Caco-2 (cell line): Measurements from ENCODE around the gene FLNA. TPM values are rescaled to one million over a fixed set of nuclear protein-coding genes. Genes with fewer than 3 reads are reported as not detected.
A peak's percentile ranks its signal among the peaks of the same experiment; 100 is the strongest.
"Not testable (repeated sequence)": the region's sequence is repeated elsewhere in the genome, so short reads cannot be mapped to it uniquely, and the experiment has no call there.

Experiments used
- BruUV-seq: library from RNA; stranded (reverse); fragments of 400-500 nt; replicated peaks from 2 replicates; lab custom pipeline; 2021; lab: Mats Ljungman, UMichigan
- CTCF ChIA-PET: fragments of 300-600 bp; sonication (Branson Sonifier 250); formaldehyde crosslinking; loops from one replicate; lab custom pipeline; 2022; ENCODE audit warnings: antibody characterized with exemption; lab: Charles Lee
- POLR2A ChIA-PET: fragments of 300-600 bp; sonication (Branson Sonifier 250); formaldehyde crosslinking; loops from one replicate; lab custom pipeline; 2022; ENCODE audit warnings: antibody characterized with exemption; lab: Charles Lee
- DNase-seq, 2 experiments: peaks; one replicate each; pipeline versions ENCODE4 v3.0.0 to v3.0.0-alpha.2; 2020 to 2022
- H3K27me3 ChIP-seq: replicated peaks from 2 replicates; pipeline ENCODE4 v1.6.0; 2011; ENCODE audit warnings: low read length; ENCODE audit not compliant: control insufficient read depth, insufficient read depth
- H3K36me3 ChIP-seq: 2 replicates; pipeline ENCODE4 v1.5.1; 2011; ENCODE audit warnings: low read length; ENCODE audit not compliant: control insufficient read depth, insufficient read depth
- H3K4me1 ChIP-seq: fragments of 250-450 bp; sonication (Bioruptor Pico); 2 replicates; pipeline ENCODE4 v1.5.1; 2020; ENCODE audit warnings: mild to moderate bottlenecking
- H3K4me3 ChIP-seq: 2 replicates; pipeline ENCODE4 v1.5.1; 2011; ENCODE audit warnings: low read depth, mild to moderate bottlenecking, control low read depth, low read length
- H3K9me3 ChIP-seq: fragments of 250-450 bp; sonication (Bioruptor Pico); 2 replicates; pipeline ENCODE4 v1.5.1; 2020; ENCODE audit warnings: mild to moderate bottlenecking, moderate library complexity
- H3K27ac Mint-ChIP-seq: one replicate; pipeline ENCODE4 v1.8.0; 2022; ENCODE audit warnings: mixed read lengths; ENCODE audit not compliant: unreplicated experiment
- H3K27me3 Mint-ChIP-seq: one replicate; pipeline ENCODE4 v1.8.0; 2022; ENCODE audit warnings: mixed read lengths; ENCODE audit not compliant: insufficient read depth, unreplicated experiment
- H3K36me3 Mint-ChIP-seq: one replicate; pipeline ENCODE4 v1.8.0; 2022; ENCODE audit warnings: mild to moderate bottlenecking, mixed read lengths; ENCODE audit not compliant: insufficient read depth, unreplicated experiment
- H3K4me1 Mint-ChIP-seq: one replicate; pipeline ENCODE4 v1.8.0; 2022; ENCODE audit warnings: low read depth, mixed read lengths; ENCODE audit not compliant: unreplicated experiment
- H3K4me3 Mint-ChIP-seq: one replicate; pipeline ENCODE4 v1.8.0; 2022; ENCODE audit warnings: mild to moderate bottlenecking, moderate library complexity, mixed read lengths; ENCODE audit not compliant: unreplicated experiment
- H3K9me3 Mint-ChIP-seq: one replicate; pipeline ENCODE4 v1.8.0; 2022; ENCODE audit warnings: mixed read lengths; ENCODE audit not compliant: unreplicated experiment
- intact Hi-C: fragments of 100-400 bp; cut with micrococcal nuclease; formaldehyde crosslinking; loops from one replicate; pipeline ENCODE4 v1.10.0; 2022; ENCODE audit not compliant: unreplicated experiment
- total RNA-seq: library from RNA; stranded (reverse); gene quantifications from 2 replicates; pipeline ENCODE4 v1.2.3, GENCODE V29; 2022
- TF ChIP-seq, protein P1 (sequence below), 2 experiments: fragments of 200-600 bp in 1 of 2; IDR thresholded peaks; 1 replicate in 1 of 2; 2 replicates in 1 of 2; pipeline versions ENCODE4 v1.5.1 to v1.8.0; 2011 to 2022; ENCODE audit warnings: antibody characterized with exemption in 1 of 2, control low read depth in 1 of 2, inconsistent platforms in 1 of 2, low read depth in 1 of 2, low read length in 1 of 2, mild to moderate bottlenecking in 1 of 2, moderate library complexity in 1 of 2; ENCODE audit not compliant: insufficient read depth in 1 of 2, severe bottlenecking in 1 of 2, unreplicated experiment in 1 of 2

FLNA gene
- total RNA-seq, 1 experiment from 2014 or later = 546 TPM

DNA sequence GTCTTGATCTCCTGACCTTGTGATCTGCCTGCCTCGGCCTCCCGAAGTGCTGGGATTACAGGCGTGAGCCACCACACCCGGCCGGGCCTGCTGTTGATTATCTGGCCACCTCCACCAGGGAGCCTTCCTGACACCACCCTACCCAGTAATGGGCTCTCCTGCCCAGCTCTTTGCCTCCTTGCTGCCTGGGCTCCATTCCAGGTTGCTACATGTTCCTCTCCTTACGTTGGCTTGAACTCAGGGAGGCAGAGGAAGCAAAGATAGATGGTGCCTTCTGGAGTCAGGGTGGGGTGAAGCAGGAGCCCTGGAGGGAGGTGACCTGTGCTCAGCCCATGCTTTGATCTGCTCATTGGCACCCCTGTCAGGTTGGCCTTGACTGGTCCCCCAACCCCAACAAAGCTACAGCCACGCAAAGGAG, 26.3 kb downstream of the FLNA start:
- BruUV-seq = no TSS peak
- Mint-ChIP-seq H3K4me3 (no peak overlapping the region), H3K4me1 (no peaks in the 10 kb centered on the region), H3K9me3 (no peaks in the 10 kb centered on the region), H3K27ac (no peak overlapping the region), H3K36me3 (peaks cover 59% of the 10 kb centered on the region), H3K27me3 (no peaks in the 10 kb centered on the region)
- H3K9me3 ChIP-seq = no peaks in the 10 kb centered on the region
- H3K4me3 ChIP-seq = no peak overlapping the region
- intact Hi-C loops = no loop called here
- peaks cover 2% of the 10 kb centered on the region for H3K36me3 ChIP-seq
- ChIA-PET CTCF (no interaction called here), POLR2A (no interaction called here)
- TF ChIP-seq, protein P1, sequence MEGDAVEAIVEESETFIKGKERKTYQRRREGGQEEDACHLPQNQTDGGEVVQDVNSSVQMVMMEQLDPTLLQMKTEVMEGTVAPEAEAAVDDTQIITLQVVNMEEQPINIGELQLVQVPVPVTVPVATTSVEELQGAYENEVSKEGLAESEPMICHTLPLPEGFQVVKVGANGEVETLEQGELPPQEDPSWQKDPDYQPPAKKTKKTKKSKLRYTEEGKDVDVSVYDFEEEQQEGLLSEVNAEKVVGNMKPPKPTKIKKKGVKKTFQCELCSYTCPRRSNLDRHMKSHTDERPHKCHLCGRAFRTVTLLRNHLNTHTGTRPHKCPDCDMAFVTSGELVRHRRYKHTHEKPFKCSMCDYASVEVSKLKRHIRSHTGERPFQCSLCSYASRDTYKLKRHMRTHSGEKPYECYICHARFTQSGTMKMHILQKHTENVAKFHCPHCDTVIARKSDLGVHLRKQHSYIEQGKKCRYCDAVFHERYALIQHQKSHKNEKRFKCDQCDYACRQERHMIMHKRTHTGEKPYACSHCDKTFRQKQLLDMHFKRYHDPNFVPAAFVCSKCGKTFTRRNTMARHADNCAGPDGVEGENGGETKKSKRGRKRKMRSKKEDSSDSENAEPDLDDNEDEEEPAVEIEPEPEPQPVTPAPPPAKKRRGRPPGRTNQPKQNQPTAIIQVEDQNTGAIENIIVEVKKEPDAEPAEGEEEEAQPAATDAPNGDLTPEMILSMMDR (IDR thresholded peaks at IDR 0.05; ENCODE audit: insufficient read depth in 1 of 2, low read depth in 1 of 2, low read length in 1 of 2, severe bottlenecking in 1 of 2, unreplicated experiment in 1 of 2) = no peak
- no peaks in the 10 kb centered on the region for H3K4me1 ChIP-seq
- peak in 1 of 2 experiments; percentile 31 for DNase-seq
- no peaks in the 10 kb centered on the region for H3K27me3 ChIP-seq

DNA sequence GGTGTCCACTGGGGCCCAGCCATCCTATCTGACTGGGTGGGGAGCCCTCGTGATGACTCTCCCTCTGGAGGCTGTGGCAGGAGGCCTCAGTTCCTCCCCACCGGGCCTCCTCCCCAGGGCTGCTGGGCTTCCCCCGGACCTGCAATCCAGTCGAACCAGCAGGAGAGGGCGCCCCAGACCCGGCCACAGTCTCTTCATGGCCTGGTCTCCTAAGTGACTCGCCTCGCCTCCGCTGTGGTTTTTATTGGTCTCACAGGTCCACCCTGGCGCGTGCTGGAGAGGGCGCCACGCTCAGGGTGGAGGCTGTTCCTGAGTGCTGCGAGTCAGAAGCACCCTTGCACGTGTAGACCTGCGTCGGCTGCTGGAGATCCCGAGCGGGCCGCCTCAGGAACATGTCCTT, 30.8 kb downstream of the FLNA start:
- H3K27me3 Mint-ChIP-seq, H3K9me3 ChIP-seq, H3K9me3 Mint-ChIP-seq, intact Hi-C loops, CTCF ChIA-PET, H3K36me3 ChIP-seq, POLR2A ChIA-PET, H3K4me1 Mint-ChIP-seq, DNase-seq, H3K27ac Mint-ChIP-seq, H3K4me1 ChIP-seq, H3K4me3 ChIP-seq, H3K4me3 Mint-ChIP-seq, H3K27me3 ChIP-seq: not testable (repeated sequence)
- peaks cover 17% of the 10 kb centered on the region for H3K36me3 Mint-ChIP-seq
- TSS peak; percentile 32 for BruUV-seq

GRCh38 chrX:154343063-154343462, 31.4 kb downstream of the FLNA start:
- H3K9me3 Mint-ChIP-seq, CTCF ChIA-PET, intact Hi-C loops, H3K4me3 Mint-ChIP-seq, H3K36me3 ChIP-seq, H3K27me3 ChIP-seq, DNase-seq, POLR2A ChIA-PET, H3K4me3 ChIP-seq, H3K27me3 Mint-ChIP-seq, H3K4me1 Mint-ChIP-seq, BruUV-seq, H3K27ac Mint-ChIP-seq, H3K9me3 ChIP-seq, H3K4me1 ChIP-seq: not testable (repeated sequence)
- peaks cover 12% of the 10 kb centered on the region for H3K36me3 Mint-ChIP-seq

- CTCF ChIA-PET, H3K27ac Mint-ChIP-seq, H3K36me3 ChIP-seq, H3K4me3 Mint-ChIP-seq, H3K36me3 Mint-ChIP-seq, H3K27me3 ChIP-seq, BruUV-seq, H3K9me3 Mint-ChIP-seq, H3K4me1 ChIP-seq, DNase-seq, H3K27me3 Mint-ChIP-seq, intact Hi-C loops, POLR2A ChIA-PET, H3K9me3 ChIP-seq, H3K4me1 Mint-ChIP-seq: not testable (repeated sequence)
- 0 out of 2 replicates have a peak overlapping the region, but pooled peaks have one; percentile 18 for H3K4me3 ChIP-seq
These were observed 32.8 kb downstream of the FLNA start for GRCh38 chrX:154341399-154342298.
